Transverse colon (tissue), 4 donors: ENCODE data around the gene CAV2. TPM values are rescaled to one million over a fixed set of nuclear protein-coding genes. Genes with fewer than 3 reads are reported as not detected.

ENCODE experiments used
- DNase-seq: peaks from one replicate; pipeline ENCODE4 v3.0.0-alpha.2; 2019
- H3K27ac ChIP-seq, 4 donors: fragments of 200-600 bp; sonication (generic); 2 replicates each; pipeline ENCODE4 v1.5.1; 2016 to 2018; ENCODE audit warnings: inconsistent platforms in 4 of 4
- H3K27me3 ChIP-seq: fragments of 200-600 bp; sonication (generic); 2 replicates; pipeline ENCODE4 v1.5.1; 2017; ENCODE audit warnings: inconsistent platforms
- H3K36me3 ChIP-seq, 4 donors: fragments of 200-600 bp; sonication (generic); 2 replicates each; pipeline ENCODE4 v1.5.1; 2017 to 2019; ENCODE audit warnings: inconsistent platforms in 4 of 4
- H3K4me1 ChIP-seq, 4 donors: fragments of 200-600 bp; sonication (generic); 2 replicates each; pipeline ENCODE4 v1.5.1; 2017 to 2020; ENCODE audit warnings: inconsistent platforms in 4 of 4
- H3K4me3 ChIP-seq, 4 donors: fragments of 200-600 bp; sonication (generic); 1 replicate in 1 of 4; 2 replicates in 3 of 4; pipeline versions ENCODE4 v1.5.1 to v1.6.1; 2017 to 2019; ENCODE audit warnings: inconsistent platforms in 4 of 4
- H3K9me3 ChIP-seq, 2 donors: fragments of 200-600 bp; sonication (generic); 2 replicates each; pipeline ENCODE4 v1.5.1; 2017 to 2019; ENCODE audit warnings: inconsistent platforms in 2 of 2
- CTCF ChIP-seq, 5 experiments: fragments of 200-600 bp in 3 of 5; fragments of 450-650 bp in 2 of 5; sonication (generic) in 3 of 5; IDR thresholded peaks; 1 replicate in 2 of 5; 2 replicates in 3 of 5; pipeline ENCODE4 v1.5.1; 2016 to 2017; ENCODE audit warnings: antibody characterized with exemption in 5 of 5, inconsistent platforms in 3 of 5, mild to moderate bottlenecking in 2 of 5, moderate library complexity in 1 of 5
- EP300 ChIP-seq: sonication (generic); formaldehyde crosslinking; IDR thresholded peaks from one replicate; pipeline ENCODE4 v1.6.1; 2017; ENCODE audit warnings: antibody characterized with exemption, low read depth
- POLR2A ChIP-seq: fragments of 450-650 bp; IDR thresholded peaks from one replicate; pipeline ENCODE4 v1.6.1; 2016; ENCODE audit warnings: antibody characterized with exemption, mild to moderate bottlenecking, moderate library complexity
- POLR2AphosphoS5 ChIP-seq, 3 donors: sonication (generic); formaldehyde crosslinking; IDR thresholded peaks; one replicate each; pipeline ENCODE4 v1.6.1; 2016; ENCODE audit warnings: antibody characterized with exemption in 3 of 3
- WGBS, 2 donors: methylation state at CpG; one replicate each; pipeline ENCODE4 v1.1.5; 2018; ENCODE audit warnings: low coverage in 1 of 2; 5-methylcytosine and 5-hydroxymethylcytosine counted together
- in situ Hi-C, 4 donors: fragments of 200-750 bp; cut with MboI; loops; one replicate each; pipeline versions ENCODE4 v1.15.0 to v1.15.1; 2017; ENCODE audit warnings: low sequenced_read_pairs in 3 of 4, low pct_ligation_motif_present in 1 of 4, low pct_unique_long_range_greater_than_20kb in 1 of 4
- intact Hi-C: fragments of 100-400 bp; cut with DNase I; formaldehyde crosslinking; loops from one replicate; pipeline ENCODE4 v1.15.1; 2023; ENCODE audit warnings: low total_unique reads
- total RNA-seq, 4 donors: library from RNA; depleted of rRNA; stranded (reverse); fragments of >200 nt; gene quantifications; one replicate each; pipeline ENCODE4 v1.1.0, GENCODE V29; 2016

Gene CAV2
- total RNA-seq, 4 donors from 2014 or later, result 4.1 to 28.3 (median 13.9) TPM

- H3K36me3 ChIP-seq, result no peaks in the 10 kb centered on the region
These were observed 1.8 kb upstream of the CAV2 start for GRCh38 chr7:116497708-116498107.

GRCh38 chr7:116500078-116500853 is 728 bp downstream of the CAV2 start:
- DNase-seq, result peak; percentile 26
- intact Hi-C loops (no loop called here), in situ Hi-C loops (no loop called here)
- H3K4me1 ChIP-seq, result peaks cover 0 to 21% (median 13%) of the 10 kb centered on the region in 4 donors
- H3K4me3 ChIP-seq, result peak overlapping the region; percentile 44 to 85 (median 60)
- TF ChIP-seq EP300, result no peak
- no peak for TF ChIP-seq CTCF (IDR thresholded peaks at IDR 0.05)
- no peak for TF ChIP-seq POLR2A
- TF ChIP-seq POLR2AphosphoS5 (IDR thresholded peaks at IDR 0.05), result peak in 1 of 3 donors; percentile 8
- H3K36me3 ChIP-seq, result no peaks in the 10 kb centered on the region
- peak overlapping the region; percentile 83 to 90 (median 86) for H3K27ac ChIP-seq
- no peaks in the 10 kb centered on the region for H3K9me3 ChIP-seq
- peaks cover 5% of the 10 kb centered on the region for H3K27me3 ChIP-seq
- WGBS, 2 donors, result 13 to 39% methylated on average over 5 to 36 of the region's 36 CpGs

More at GRCh38 chr7:116497708-116498107, 1.8 kb upstream of the CAV2 start:
- no peak overlapping the region for H3K27ac ChIP-seq
- TF ChIP-seq CTCF (IDR thresholded peaks at IDR 0.05) (no peak), POLR2AphosphoS5 (IDR thresholded peaks at IDR 0.05) (no peak), POLR2A (no peak), EP300 (no peak)
- intact Hi-C loops (no loop called here), in situ Hi-C loops (no loop called here)
- no peak overlapping the region for H3K4me3 ChIP-seq
- H3K4me1 ChIP-seq, result peaks cover 0 to 17% (median 15%) of the 10 kb centered on the region in 4 donors
- no peaks in the 10 kb centered on the region for H3K9me3 ChIP-seq
- H3K27me3 ChIP-seq, result peaks cover 5% of the 10 kb centered on the region
- DNase-seq, result no peak
- WGBS, 2 donors, result 64 to 72% methylated on average over 1 of the region's 1 CpG

GRCh38 chr7:116501425-116502167 is 2.1 kb downstream of the CAV2 start:
- TF ChIP-seq POLR2AphosphoS5 (IDR thresholded peaks at IDR 0.05) (no peak), EP300 (no peak), CTCF (IDR thresholded peaks at IDR 0.05) (no peak), POLR2A (no peak)
- no peaks in the 10 kb centered on the region for H3K9me3 ChIP-seq
- intact Hi-C loops (no loop called here), in situ Hi-C loops (no loop called here)
- no peak for DNase-seq
- no peaks in the 10 kb centered on the region for H3K36me3 ChIP-seq
- WGBS, 2 donors, result 41 to 49% methylated on average over 5 of the region's 5 CpGs
- peaks cover 5% of the 10 kb centered on the region for H3K27me3 ChIP-seq
- H3K4me3 ChIP-seq, result peak overlapping the region in 3 of 4 donors; percentile 10 to 56 (median 44)
- H3K27ac ChIP-seq, result peak overlapping the region; percentile 83 to 90 (median 86)
- peaks cover 0 to 21% (median 13%) of the 10 kb centered on the region in 4 donors for H3K4me1 ChIP-seq
